HL-60 (cell line): Measurements from ENCODE around the gene TGM1.

Experiments
- DNase-seq, 2 experiments: peaks; one replicate each; pipeline ENCODE4 v3.0.0-alpha.2; 2010 to 2020; ENCODE audit warnings: low read depth in 1 of 2, low spot score in 1 of 2
- H3K27ac ChIP-seq: fragments of 250-450 bp; sonication (Bioruptor Pico); replicated peaks from 2 replicates; pipeline ENCODE4 v1.5.1; 2020; ENCODE audit warnings: mild to moderate bottlenecking, moderate library complexity
- H3K27me3 ChIP-seq: fragments of 250-450 bp; sonication (Bioruptor Pico); 2 replicates; pipeline ENCODE4 v1.5.1; 2021; ENCODE audit warnings: mild to moderate bottlenecking, moderate library complexity; ENCODE audit not compliant: insufficient read depth, poor library complexity, severe bottlenecking
- H3K4me3 ChIP-seq: replicated peaks from 2 replicates; pipeline ENCODE4 v1.5.1; 2011; ENCODE audit warnings: mild to moderate bottlenecking, control low read depth, low read length; ENCODE audit not compliant: insufficient read depth
- CTCF ChIP-seq: IDR thresholded peaks from one replicate; pipeline ENCODE4 v1.5.1; 2011; ENCODE audit warnings: low read length, control low read depth, inconsistent platforms; ENCODE audit not compliant: insufficient read depth
- GABPA ChIP-seq: IDR thresholded peaks from 2 replicates; pipeline ENCODE4 v1.6.1; 2012; ENCODE audit warnings: low read depth
- POLR2AphosphoS5 ChIP-seq: IDR thresholded peaks from 2 replicates; pipeline ENCODE4 v1.6.1; 2012; ENCODE audit warnings: low read depth
- REST ChIP-seq: IDR thresholded peaks from 2 replicates; pipeline ENCODE4 v1.6.1; 2012; ENCODE audit warnings: low read depth; ENCODE audit not compliant: insufficient replicate concordance
- SPI1 ChIP-seq: IDR thresholded peaks from 2 replicates; pipeline ENCODE4 v1.6.1; 2012; ENCODE audit warnings: low read depth, mild to moderate bottlenecking, borderline replicate concordance

The TGM1 gene

GRCh38 chr14:24243336-24243836 lies 19.6 kb downstream of the TGM1 start:
- DNase-seq = peak in 1 of 2 experiments; percentile 38
- peak overlapping the region; percentile 97 for H3K27ac ChIP-seq
- H3K27me3 ChIP-seq = no peaks in the 10 kb centered on the region
- TF ChIP-seq CTCF = no peak
- peak; percentile 18; the same call in 1 of the 2 replicates for TF ChIP-seq SPI1
- TF ChIP-seq POLR2AphosphoS5 = no peak
- TF ChIP-seq REST = no peak
- H3K4me3 ChIP-seq = peak overlapping the region; percentile 49

DNA sequence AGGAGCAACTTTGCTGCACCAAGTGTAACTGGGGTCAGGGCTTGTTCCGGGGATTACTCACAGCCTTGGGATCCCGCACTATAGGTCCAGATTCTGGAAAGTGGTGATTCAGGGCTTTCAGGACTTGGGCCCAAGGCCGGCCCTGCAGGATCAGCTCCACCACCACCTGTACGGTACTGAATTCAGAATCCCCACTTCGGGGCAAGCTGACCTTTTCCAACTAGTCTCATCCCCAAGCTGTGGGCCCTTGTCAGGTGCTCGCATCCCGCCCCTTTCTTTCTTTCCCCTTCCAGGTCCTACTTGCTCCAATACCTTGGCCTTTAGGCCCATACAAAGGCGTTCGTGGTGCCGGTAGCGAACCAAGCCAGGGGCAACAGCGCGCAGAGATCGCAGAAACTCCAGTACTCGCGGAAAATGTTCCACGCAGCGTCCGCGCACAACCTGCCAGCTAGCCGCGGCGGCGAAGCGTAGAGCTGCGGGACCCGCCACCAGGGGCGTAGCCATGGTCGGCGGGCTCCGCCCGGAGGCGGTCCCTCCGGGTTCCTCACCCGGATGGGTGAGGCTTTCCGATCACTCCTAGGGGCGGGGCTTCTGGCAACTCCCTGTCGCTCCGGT lies 21.0 kb downstream of the TGM1 start:
- TF ChIP-seq SPI1 = no peak
- TF ChIP-seq POLR2AphosphoS5 = no peak
- TF ChIP-seq GABPA = no peak
- TF ChIP-seq CTCF = no peak
- no peak for TF ChIP-seq REST

GRCh38 chr14:24240110-24240918 lies 22.7 kb downstream of the TGM1 start:
- no peak overlapping the region for H3K4me3 ChIP-seq
- DNase-seq = no peak
- TF ChIP-seq POLR2AphosphoS5 (no peak), CTCF (no peak), REST (no peak), GABPA (no peak)
- H3K27ac ChIP-seq = no peak overlapping the region
- no peaks in the 10 kb centered on the region for H3K27me3 ChIP-seq

More for the DNA sequence above, 21.0 kb downstream of the TGM1 start:
- Histone ChIP-seq H3K27ac (peak overlapping the region; percentile 97), H3K27me3 (no peaks in the 10 kb centered on the region), H3K4me3 (peak overlapping the region; percentile 49)
- DNase-seq = peak; percentile 22 to 95
